GM15510 (cell line): ENCODE results near the gene EPN3.

Source experiments
- POLR2A ChIP-seq: IDR thresholded peaks from 3 replicates; pipeline ENCODE4 v1.6.1; 2011; ENCODE audit warnings: borderline replicate concordance; ENCODE audit not compliant: insufficient read length; ENCODE audit errors: extremely low read depth

Gene EPN3

GRCh38 chr17:50537721-50538548 lies 5.4 kb downstream of the EPN3 start:
- TF ChIP-seq POLR2A: no peak

- TF ChIP-seq POLR2A: no peak
Measured at GRCh38 chr17:50538549-50539410, 6.2 kb downstream of the EPN3 start.

DNA sequence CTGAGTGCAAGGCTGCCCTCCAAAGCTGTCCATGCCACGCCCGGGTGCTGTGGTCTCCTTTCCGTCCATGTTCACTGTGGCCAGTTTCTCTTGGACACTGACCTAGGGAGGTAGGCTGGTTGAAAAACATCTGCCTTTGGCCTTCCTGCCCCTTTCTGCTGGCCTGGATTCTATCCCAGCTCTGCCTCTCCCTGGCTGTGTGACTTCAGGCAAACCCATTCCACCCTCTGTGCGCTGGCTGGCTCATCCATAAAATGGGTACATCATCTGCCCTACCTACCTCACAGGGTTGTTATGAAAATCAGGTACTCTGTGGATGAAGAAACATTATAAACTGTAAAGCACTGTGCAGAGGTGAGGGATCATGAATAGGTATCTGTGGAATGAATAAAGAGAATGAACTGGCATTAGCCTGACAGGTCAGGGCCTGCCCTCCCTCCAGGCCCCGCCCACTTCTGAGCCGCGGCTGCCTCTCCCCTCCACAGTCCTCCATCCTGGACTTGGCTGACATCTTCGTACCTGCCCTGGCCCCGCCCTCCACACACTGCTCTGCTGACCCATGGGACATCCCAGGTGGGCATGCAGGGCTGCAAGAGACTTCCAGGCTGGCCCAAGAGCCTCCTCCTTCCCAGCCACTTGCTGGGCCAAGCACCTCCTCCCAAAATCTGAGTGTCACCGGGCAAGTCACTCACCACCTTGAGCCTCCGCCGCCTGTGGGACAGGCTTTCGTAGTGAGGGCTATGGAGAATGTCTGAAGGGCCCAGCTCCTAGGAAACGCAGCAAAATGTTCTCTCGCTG lies 7.4 kb downstream of the EPN3 start:
- no peak for TF ChIP-seq POLR2A

GRCh38 chr17:50540560-50541401 lies 8.2 kb downstream of the EPN3 start:
- TF ChIP-seq POLR2A: no peak

GRCh38 chr17:50541402-50541715 lies 8.8 kb downstream of the EPN3 start:
- no peak for TF ChIP-seq POLR2A

DNA sequence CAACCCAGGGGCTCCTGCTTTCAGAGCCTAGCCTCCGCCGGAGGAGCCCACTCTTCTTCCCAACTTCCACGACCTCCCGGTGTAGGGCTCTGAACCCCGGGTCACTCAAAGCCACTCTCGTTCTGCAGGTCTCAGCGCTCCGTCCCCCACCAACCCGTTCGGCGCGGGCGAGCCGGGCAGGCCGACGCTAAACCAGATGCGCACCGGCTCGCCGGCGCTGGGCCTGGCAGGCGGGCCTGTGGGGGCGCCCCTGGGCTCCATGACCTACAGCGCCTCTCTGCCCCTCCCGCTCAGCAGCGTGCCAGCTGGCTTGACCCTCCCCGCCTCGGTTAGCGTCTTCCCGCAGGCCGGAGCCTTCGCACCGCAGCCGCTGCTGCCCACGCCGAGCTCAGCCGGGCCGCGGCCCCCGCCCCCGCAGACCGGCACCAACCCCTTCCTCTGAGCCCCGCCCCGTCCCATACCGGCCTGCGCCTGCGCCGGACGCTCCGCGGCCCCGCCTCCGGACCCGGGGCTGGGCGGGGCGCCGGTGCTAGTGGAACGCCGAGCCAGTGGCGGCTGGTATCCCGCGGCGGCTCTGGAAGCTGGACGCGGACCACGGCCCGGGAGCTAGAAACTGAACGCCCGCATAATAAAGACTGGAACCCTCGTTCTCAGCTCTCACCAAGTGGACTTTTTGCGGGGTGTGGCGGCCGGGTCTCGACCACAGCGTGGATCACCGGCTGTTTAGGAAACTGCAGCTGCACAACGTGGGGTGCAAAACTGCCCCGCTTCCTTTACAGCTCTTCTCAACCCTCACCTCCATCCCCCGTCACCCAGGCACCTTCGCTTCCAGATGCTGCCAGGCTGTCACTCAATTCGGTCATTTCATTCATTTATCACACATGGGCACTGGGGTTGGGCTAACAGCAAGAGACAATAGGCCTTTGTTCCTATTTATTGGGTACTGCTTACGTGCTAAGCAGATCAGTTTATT lies 9.5 kb downstream of the EPN3 start:
- TF ChIP-seq POLR2A: peak; percentile 61

DNA sequence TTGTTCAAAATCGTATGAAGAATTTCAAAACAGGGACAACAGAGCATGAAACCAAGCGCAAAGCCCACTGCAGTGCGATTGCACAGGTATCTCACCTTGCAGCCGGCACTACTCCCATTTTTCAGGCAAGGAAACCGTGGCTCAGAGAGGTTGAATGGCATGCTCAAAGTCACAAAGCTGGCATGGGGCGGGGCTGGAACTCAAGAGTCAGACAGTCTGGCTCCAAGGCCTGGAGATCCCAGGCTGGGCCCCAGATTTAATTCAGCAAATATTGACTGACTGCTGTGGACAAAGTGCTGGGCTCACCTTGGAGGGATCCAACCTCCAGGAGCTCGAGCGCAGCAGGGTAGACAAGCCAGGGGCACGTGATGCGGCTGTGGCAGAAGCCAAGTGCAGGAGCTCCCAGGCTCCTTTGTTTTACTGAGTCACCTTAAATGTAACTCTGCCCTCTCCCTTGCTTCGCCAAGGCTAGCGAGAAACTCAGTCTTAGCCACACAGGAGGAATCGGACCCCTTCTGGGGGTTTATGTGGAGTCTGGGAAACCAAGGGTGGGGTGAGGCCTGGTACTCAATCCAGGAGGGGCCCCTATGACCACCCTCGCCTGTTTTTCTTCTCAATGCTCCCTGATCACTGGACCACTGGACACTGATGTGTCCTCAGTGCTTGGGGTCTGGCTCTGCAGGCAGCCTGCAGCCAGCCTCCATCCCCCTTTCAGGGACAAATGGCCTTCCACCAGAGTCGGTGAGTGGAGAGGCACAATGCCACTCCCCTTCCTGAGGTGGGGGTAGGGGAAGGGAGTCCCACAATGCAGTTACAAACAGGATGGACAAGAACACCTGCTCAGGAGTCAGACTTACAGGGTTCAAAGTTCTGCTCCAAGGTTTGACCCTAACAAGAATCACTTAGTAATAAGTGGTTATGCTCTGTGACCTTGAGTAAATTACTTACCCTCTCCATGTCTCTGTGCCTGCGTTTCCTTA lies 10.6 kb downstream of the EPN3 start:
- no peak for TF ChIP-seq POLR2A

DNA sequence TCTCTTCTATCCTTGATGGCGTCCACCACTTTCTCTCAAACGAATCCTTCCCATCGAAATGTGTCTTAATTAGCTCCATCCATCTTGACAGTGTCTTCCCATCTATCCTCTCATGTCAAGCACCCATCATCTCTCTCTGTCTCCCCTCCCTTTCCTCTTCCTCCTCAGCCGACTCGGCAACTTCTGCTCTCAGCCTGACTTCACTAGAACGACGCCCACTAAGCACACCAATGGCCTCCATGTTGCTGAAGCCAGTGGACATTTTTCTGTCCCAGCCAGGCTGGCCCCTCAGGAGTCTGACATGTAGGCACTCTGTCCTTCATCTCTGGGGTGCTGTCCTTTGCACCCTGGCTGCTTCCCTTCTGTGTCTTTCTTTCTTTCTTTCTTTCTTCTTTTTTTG lies 12.0 kb downstream of the EPN3 start:
- TF ChIP-seq POLR2A: no peak

DNA sequence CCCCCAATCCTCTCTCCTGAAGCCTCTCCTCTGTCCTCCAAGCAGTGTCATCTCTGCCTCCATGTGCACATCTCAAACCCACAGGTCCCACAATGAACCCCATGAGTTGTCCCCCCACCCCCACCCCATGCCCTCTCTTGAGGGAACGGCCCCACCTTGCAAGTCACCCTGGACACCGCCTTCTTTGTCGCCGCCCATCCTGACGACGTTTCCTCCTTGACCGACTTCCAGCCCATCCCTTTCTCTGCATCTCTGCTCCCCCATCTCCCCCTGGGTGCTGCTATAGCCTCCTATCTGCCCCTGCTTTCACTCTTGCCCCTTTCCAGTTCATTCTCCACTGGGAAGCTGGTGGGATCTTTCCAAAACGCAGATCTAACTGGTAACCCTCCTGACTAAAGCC lies 12.8 kb downstream of the EPN3 start:
- TF ChIP-seq POLR2A: no peak

DNA sequence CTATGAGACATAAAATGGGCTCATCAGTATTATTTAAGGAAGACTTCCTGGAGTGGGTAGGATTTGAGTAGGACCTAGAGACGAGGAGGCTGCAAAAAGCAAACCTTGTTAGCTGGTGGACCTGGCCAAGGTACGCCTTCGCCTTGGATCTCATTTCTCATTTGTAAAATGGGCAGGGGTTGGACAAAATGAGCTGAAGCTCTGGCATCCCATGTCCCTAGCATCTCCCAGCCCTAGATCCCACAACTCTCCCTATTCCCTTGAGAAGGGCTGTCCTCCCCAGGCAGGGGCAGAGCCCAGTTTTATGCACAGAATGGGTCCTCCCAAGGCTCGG lies 14.1 kb downstream of the EPN3 start:
- no peak for TF ChIP-seq POLR2A

- TF ChIP-seq POLR2A: peak; percentile 92
Measured at GRCh38 chr17:50547035-50547735, 14.7 kb downstream of the EPN3 start, which contains the start of gene SPATA20. Gene SPATA20 (plus strand): TSS chr17:50547174. CDS start chr17:50547209, 35 bp downstream.
